Fibroblast of lung (primary cell): ENCODE data around the gene STX1B. TPM values are rescaled to one million over a fixed set of nuclear protein-coding genes. Genes with fewer than 3 reads are reported as not detected.

ENCODE experiments used
- DNase-seq, 2 donors: peaks; one replicate each; pipeline versions ENCODE4 v3.0.0 to v3.0.0-alpha.2; 2010; ENCODE audit warnings: low read depth in 2 of 2
- H2AFZ ChIP-seq: 2 replicates; pipeline ENCODE4 v1.5.1; 2012; ENCODE audit warnings: low read length, control low read depth, inconsistent platforms
- H3K27ac ChIP-seq: 2 replicates; pipeline ENCODE4 v1.5.1; 2011; ENCODE audit warnings: low read length, control low read depth; ENCODE audit not compliant: insufficient read depth
- H3K27me3 ChIP-seq: 2 replicates; pipeline ENCODE4 v1.5.1; 2011; ENCODE audit warnings: mild to moderate bottlenecking, low read length; ENCODE audit not compliant: control insufficient read depth, insufficient read depth
- H3K36me3 ChIP-seq: 2 replicates; pipeline ENCODE4 v1.5.1; 2011; ENCODE audit warnings: low read length; ENCODE audit not compliant: control insufficient read depth, insufficient read depth
- H3K4me1 ChIP-seq: 2 replicates; pipeline ENCODE4 v1.5.1; 2011; ENCODE audit warnings: low read length; ENCODE audit not compliant: control insufficient read depth, insufficient read depth; ENCODE audit errors: extremely low read depth
- H3K4me2 ChIP-seq: 2 replicates; pipeline ENCODE4 v1.5.1; 2011; ENCODE audit warnings: low read length, control low read depth; ENCODE audit not compliant: insufficient read depth; ENCODE audit errors: extremely low read depth
- H3K4me3 ChIP-seq, 4 experiments: fragments of 200-600 bp in 1 of 4; sonication (generic) in 1 of 4; replicated peaks in 1 of 4; 2 replicates each; pipeline ENCODE4 v1.5.1; 2011 to 2016; ENCODE audit warnings: low read length in 4 of 4, low read depth in 3 of 4, mild to moderate bottlenecking in 3 of 4, control low read depth in 2 of 4, inconsistent platforms in 1 of 4, mixed read lengths in 1 of 4; ENCODE audit not compliant: insufficient read depth in 1 of 4; ENCODE audit errors: control extremely low read depth in 1 of 4
- H3K79me2 ChIP-seq: 2 replicates; pipeline ENCODE4 v1.5.1; 2012; ENCODE audit warnings: mild to moderate bottlenecking, low read length, inconsistent platforms; ENCODE audit not compliant: control insufficient read depth, insufficient read depth
- H3K9ac ChIP-seq: 2 replicates; pipeline ENCODE4 v1.5.1; 2011; ENCODE audit warnings: mild to moderate bottlenecking, low read length, control low read depth; ENCODE audit not compliant: insufficient read depth
- H3K9me3 ChIP-seq: 2 replicates; pipeline ENCODE4 v1.5.1; 2012; ENCODE audit warnings: low read depth, low read length; ENCODE audit not compliant: control insufficient read depth, insufficient read depth
- H4K20me1 ChIP-seq: 2 replicates; pipeline ENCODE4 v1.5.1; 2011; ENCODE audit warnings: low read length; ENCODE audit not compliant: control insufficient read depth, insufficient read depth; ENCODE audit errors: extremely low read depth
- EZH2 ChIP-seq: IDR thresholded peaks from 2 replicates; pipeline ENCODE4 v1.5.1; 2012; ENCODE audit warnings: low read length, control low read depth, mild to moderate bottlenecking; ENCODE audit errors: missing control alignments
- polyA plus RNA-seq, 2 donors: library from polyadenylated mRNA; depleted of rRNA in 1 of 2; stranded (reverse) in 1 of 2; unstranded in 1 of 2; fragments of >200 nt; gene quantifications; 2 replicates each; pipeline ENCODE4 v1.2.1, GENCODE V29; 2011 to 2012; ENCODE audit warnings: missing spikeins in 1 of 2
- total RNA-seq: library from RNA; depleted of rRNA; stranded (reverse); fragments of >200 nt; gene quantifications from 2 replicates; pipeline ENCODE4 v1.2.1, GENCODE V29; 2014
- TF ChIP-seq, protein P1 (sequence below), 2 donors: IDR thresholded peaks in 1 of 2; conservative IDR thresholded peaks in 1 of 2; 1 replicate in 1 of 2; 2 replicates in 1 of 2; pipeline ENCODE4 v1.5.1; 2011 to 2012; ENCODE audit warnings: low read length in 2 of 2, control low read depth in 1 of 2, inconsistent platforms in 1 of 2, low read depth in 1 of 2, mild to moderate bottlenecking in 1 of 2

The STX1B gene
- total and polyA plus RNA-seq, 2 donors (not counting 1 experiment from before 2014, with no cell fraction given): 1.3 to 2.1 TPM

DNA sequence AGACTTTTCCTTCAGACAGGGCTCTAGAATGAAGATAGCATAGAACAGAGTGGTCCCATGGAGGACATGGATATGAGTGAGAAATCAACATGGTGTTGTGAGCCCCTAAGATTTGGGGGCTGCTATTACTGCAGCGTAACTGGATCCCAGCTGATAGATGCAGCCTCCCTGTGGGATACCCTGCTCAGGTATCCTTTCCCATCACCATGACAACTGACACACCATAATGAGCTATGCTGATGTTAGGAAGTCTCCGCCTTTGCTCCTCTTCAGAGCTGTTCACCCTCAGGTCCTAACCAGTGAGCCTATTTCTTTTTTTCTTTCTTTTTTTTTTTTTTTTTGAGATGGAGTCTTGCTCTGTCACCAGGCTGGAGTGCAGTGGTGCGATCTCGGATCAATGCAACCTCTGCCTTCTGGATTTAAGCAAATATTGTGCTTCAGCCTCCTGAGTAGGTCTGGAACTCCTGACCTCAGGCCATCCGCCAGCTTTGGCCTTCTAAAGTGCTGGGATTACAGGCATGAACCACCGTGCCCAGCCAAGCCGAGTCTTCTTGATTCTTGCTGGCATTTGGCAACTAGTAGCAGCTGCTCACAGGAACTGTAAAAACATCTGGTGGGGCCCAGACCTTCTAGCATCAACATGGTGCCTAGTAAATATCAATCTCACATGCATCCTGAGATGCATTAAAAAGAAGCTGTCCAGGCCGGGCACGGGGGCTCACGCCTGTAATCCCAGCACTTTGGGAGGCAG lies 40.0 kb upstream of the STX1B start:
- H3K36me3 ChIP-seq: no peaks in the 10 kb centered on the region
- no peaks in the 10 kb centered on the region for H4K20me1 ChIP-seq
- H3K4me2 ChIP-seq: no peak overlapping the region
- H3K4me1 ChIP-seq: peaks cover 7% of the 10 kb centered on the region
- no peaks in the 10 kb centered on the region for H3K79me2 ChIP-seq
- no peak overlapping the region for H3K27ac ChIP-seq
- H3K9ac ChIP-seq: no peak overlapping the region
- DNase-seq: peak in 1 of 2 donors; percentile 14
- H3K27me3 ChIP-seq: no peaks in the 10 kb centered on the region
- no peak for TF ChIP-seq EZH2
- TF ChIP-seq, protein P1, sequence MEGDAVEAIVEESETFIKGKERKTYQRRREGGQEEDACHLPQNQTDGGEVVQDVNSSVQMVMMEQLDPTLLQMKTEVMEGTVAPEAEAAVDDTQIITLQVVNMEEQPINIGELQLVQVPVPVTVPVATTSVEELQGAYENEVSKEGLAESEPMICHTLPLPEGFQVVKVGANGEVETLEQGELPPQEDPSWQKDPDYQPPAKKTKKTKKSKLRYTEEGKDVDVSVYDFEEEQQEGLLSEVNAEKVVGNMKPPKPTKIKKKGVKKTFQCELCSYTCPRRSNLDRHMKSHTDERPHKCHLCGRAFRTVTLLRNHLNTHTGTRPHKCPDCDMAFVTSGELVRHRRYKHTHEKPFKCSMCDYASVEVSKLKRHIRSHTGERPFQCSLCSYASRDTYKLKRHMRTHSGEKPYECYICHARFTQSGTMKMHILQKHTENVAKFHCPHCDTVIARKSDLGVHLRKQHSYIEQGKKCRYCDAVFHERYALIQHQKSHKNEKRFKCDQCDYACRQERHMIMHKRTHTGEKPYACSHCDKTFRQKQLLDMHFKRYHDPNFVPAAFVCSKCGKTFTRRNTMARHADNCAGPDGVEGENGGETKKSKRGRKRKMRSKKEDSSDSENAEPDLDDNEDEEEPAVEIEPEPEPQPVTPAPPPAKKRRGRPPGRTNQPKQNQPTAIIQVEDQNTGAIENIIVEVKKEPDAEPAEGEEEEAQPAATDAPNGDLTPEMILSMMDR (conservative IDR thresholded peaks at IDR 0.05 in 1 of 2, IDR thresholded peaks at IDR 0.05 in 1 of 2; ENCODE audit: low read depth in 1 of 2, low read length in 2 of 2): no peak
- no peak overlapping the region for H3K4me3 ChIP-seq
- no peaks in the 10 kb centered on the region for H3K9me3 ChIP-seq
- no peak overlapping the region for H2AFZ ChIP-seq

DNA sequence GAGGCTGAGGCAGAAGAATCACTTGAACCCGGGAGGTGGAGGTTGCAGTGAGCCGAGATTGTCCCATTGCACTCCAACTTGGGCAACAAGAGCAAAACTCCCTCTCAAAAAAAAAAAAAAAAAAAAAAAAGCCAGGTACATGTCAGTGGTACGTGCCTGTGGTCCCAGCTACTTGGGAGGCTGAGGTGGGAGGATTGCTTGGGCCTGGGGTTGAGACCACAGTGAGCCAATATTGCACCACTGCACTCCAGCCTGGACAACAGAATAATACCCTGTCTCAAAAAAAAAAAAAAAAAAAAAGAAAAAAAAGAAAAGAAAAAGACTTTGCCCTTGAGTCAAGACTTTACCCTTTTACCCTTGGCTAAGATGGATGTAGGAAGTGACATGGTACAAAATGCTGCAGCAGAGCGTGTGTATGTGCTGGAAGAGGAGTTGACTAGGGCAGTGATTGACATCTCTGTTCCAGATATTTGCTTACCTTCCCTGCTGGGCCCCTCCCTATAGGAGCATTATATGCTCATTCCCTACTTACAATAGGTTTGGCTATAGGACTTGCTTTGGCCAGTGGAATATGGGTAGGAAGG lies 33.6 kb upstream of the STX1B start:
- H3K36me3 ChIP-seq: peaks cover 15% of the 10 kb centered on the region
- no peaks in the 10 kb centered on the region for H4K20me1 ChIP-seq
- H3K9me3 ChIP-seq: no peaks in the 10 kb centered on the region
- no peak overlapping the region for H3K4me3 ChIP-seq
- no peaks in the 10 kb centered on the region for H3K4me1 ChIP-seq
- no peak overlapping the region for H3K27ac ChIP-seq
- H2AFZ ChIP-seq: no peak overlapping the region
- no peak for TF ChIP-seq EZH2
- TF ChIP-seq, protein P1 (conservative IDR thresholded peaks at IDR 0.05 in 1 of 2, IDR thresholded peaks at IDR 0.05 in 1 of 2; ENCODE audit: low read depth in 1 of 2, low read length in 2 of 2): no peak
- no peak overlapping the region for H3K4me2 ChIP-seq
- H3K79me2 ChIP-seq: no peaks in the 10 kb centered on the region
- H3K27me3 ChIP-seq: no peaks in the 10 kb centered on the region
- no peak overlapping the region for H3K9ac ChIP-seq
- DNase-seq: no peak

DNA sequence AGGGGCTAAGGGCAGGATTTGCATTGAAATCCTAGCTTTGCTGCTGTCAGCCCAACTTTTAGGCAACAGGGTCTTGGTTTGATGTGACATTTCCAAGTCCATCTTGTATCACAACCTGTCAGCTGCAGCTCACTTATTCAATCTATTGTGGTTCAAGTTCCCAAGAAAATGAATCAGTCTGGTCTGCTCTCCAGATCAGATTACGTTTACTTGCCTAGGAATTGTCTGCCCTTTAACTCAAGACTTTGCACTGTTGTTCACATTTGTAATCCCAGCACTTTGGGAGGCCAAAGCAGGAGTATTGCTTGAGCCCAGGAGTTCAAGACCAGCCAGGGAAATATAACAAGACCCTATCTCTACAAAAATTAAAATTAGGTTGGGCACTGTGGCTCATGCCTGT lies 32.9 kb upstream of the STX1B start:
- Histone ChIP-seq H4K20me1 (no peaks in the 10 kb centered on the region), H3K4me1 (no peaks in the 10 kb centered on the region), H2AFZ (no peak overlapping the region), H3K9me3 (no peaks in the 10 kb centered on the region), H3K36me3 (peaks cover 17% of the 10 kb centered on the region), H3K27ac (no peak overlapping the region), H3K79me2 (no peaks in the 10 kb centered on the region), H3K4me2 (no peak overlapping the region), H3K9ac (no peak overlapping the region), H3K27me3 (no peaks in the 10 kb centered on the region), H3K4me3 (no peak overlapping the region)
- peak in 1 of 2 donors; percentile 23 for DNase-seq
- TF ChIP-seq, protein P1 (conservative IDR thresholded peaks at IDR 0.05 in 1 of 2, IDR thresholded peaks at IDR 0.05 in 1 of 2; ENCODE audit: low read depth in 1 of 2, low read length in 2 of 2): no peak
- no peak for TF ChIP-seq EZH2
